SK-N-MC (cell line): ENCODE data around the gene C9orf78.

ENCODE experiments used
- DNase-seq: peaks from one replicate; pipeline ENCODE4 v3.0.0-alpha.2; 2011; ENCODE audit warnings: low read depth, low spot score
- H3K27ac ChIP-seq: fragments of 200-600 bp; sonication (generic); 2 replicates; pipeline ENCODE4 v1.5.1; 2016; ENCODE audit warnings: mixed run types
- H3K36me3 ChIP-seq: fragments of 200-600 bp; sonication (generic); 2 replicates; pipeline ENCODE4 v1.6.1; 2017; ENCODE audit warnings: antibody characterized with exemption, low read length, mixed read lengths; ENCODE audit not compliant: insufficient read depth
- H3K4me3 ChIP-seq: fragments of 200-600 bp; sonication (generic); 2 replicates; pipeline ENCODE4 v1.5.1; 2016
- H3K9ac ChIP-seq: fragments of 200-600 bp; sonication (generic); 2 replicates; pipeline ENCODE4 v1.8.0; 2017; ENCODE audit warnings: mixed run types, mixed read lengths; ENCODE audit not compliant: insufficient read length
- H3K9me3 ChIP-seq: fragments of 200-600 bp; sonication (generic); 2 replicates; pipeline ENCODE4 v1.6.1; 2017; ENCODE audit warnings: low read depth, mild to moderate bottlenecking, antibody characterized with exemption, low read length, moderate library complexity, mixed read lengths
- EZH2 ChIP-seq: fragments of 200-600 bp; sonication (generic); IDR thresholded peaks from one replicate; pipeline ENCODE4 v1.6.1; 2017; ENCODE audit warnings: antibody characterized with exemption
- FOXP2 ChIP-seq: optimal IDR thresholded peaks from 2 replicates; pipeline ENCODE3; 2011; ENCODE audit warnings: mild to moderate bottlenecking, moderate library complexity; ENCODE audit not compliant: insufficient read depth; ENCODE audit errors: extremely low read length, control extremely low read depth
- POLR2AphosphoS5 ChIP-seq: IDR thresholded peaks from 2 replicates; pipeline ENCODE4 v1.6.1; 2012; ENCODE audit warnings: mild to moderate bottlenecking, low read depth, low read length, borderline replicate concordance

Gene C9orf78

GRCh38 chr9:129878291-129878690 is 43.2 kb upstream of the C9orf78 start:
- no peak for TF ChIP-seq POLR2AphosphoS5

GRCh38 chr9:129876815-129877214 is 41.7 kb upstream of the C9orf78 start:
- no peak for DNase-seq
- Histone ChIP-seq H3K4me3 (no peak overlapping the region), H3K9ac (no peak overlapping the region), H3K36me3 (peaks cover 6% of the 10 kb centered on the region; the same call in 1 of the 2 replicates), H3K9me3 (no peaks in the 10 kb centered on the region), H3K27ac (no peak overlapping the region)
- no peak for TF ChIP-seq FOXP2
- TF ChIP-seq POLR2AphosphoS5 = no peak
- no peak for TF ChIP-seq EZH2

More at GRCh38 chr9:129878291-129878690, 43.2 kb upstream of the C9orf78 start:
- no peak for DNase-seq
- Histone ChIP-seq H3K36me3 (peaks cover 6% of the 10 kb centered on the region; the same call in 1 of the 2 replicates), H3K9ac (no peak overlapping the region), H3K9me3 (no peaks in the 10 kb centered on the region), H3K27ac (no peak overlapping the region), H3K4me3 (no peak overlapping the region)

DNA sequence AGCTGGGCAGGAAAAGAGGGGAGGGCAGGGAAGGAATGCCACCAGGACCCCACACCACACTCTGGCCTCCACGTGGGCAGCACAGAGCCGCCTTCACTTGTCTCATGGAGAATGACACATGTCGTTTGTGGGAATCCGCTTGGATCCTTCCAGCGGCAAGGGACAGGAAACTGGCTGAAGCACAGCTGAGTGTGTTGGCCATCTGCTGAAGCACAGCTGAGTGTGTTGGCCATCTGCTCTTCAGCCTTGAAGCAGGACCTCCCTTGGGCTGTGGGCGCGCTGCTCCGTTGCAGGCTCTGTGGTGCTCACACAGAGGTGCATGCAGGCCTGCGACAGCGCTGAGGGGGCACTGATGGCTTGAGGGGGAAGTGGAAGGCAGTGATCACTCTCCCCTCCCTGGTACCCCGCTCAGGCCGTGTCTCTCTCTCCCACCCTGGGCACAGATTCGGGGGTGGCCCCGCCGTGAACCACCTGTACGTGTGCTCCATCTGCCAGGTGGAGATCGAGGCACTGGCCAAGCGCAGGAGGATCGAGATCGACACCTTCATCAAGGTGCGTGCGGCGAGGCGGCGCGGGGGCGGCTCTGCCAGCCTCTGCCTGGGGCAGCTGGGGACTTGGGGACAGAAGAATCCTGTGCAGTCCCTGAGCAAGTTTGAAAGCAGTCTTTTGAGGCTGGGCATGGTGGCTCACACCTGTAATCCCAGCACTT is 40.8 kb upstream of the C9orf78 start:
- TF ChIP-seq FOXP2 = no peak
- no peak for TF ChIP-seq EZH2
- no peak for TF ChIP-seq POLR2AphosphoS5
- Histone ChIP-seq H3K9me3 (no peaks in the 10 kb centered on the region), H3K9ac (no peak overlapping the region), H3K27ac (no peak overlapping the region), H3K36me3 (peaks cover 6% of the 10 kb centered on the region; the same call in 1 of the 2 replicates), H3K4me3 (no peak overlapping the region)
- DNase-seq = no peak

DNA sequence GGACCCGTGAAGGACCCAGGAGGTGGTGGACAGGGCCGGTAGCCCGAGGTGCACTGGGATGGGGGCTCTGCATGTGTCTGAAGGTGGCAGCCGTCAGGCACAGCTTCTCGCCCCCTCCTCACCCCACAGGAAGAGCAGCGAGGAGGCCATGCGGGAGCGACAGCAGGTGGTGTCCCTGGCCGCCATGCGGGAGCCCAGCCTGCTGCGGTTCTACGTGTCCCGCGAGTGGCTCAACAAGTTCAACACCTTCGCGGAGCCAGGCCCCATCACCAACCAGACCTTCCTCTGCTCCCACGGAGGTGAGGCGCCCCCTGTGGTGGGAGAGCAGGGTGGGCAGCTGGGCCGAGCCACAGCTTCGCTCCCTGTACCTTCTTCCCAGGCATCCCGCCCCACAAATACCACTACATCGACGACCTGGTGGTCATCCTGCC is 40.1 kb upstream of the C9orf78 start:
- H3K9me3 ChIP-seq = no peaks in the 10 kb centered on the region
- H3K4me3 ChIP-seq = no peak overlapping the region
- no peak overlapping the region for H3K27ac ChIP-seq
- no peak overlapping the region for H3K9ac ChIP-seq
- TF ChIP-seq EZH2 (no peak), POLR2AphosphoS5 (no peak), FOXP2 (no peak)
- peaks cover 6% of the 10 kb centered on the region; the same call in 1 of the 2 replicates for H3K36me3 ChIP-seq
- no peak for DNase-seq

- no peak for DNase-seq
- no peak overlapping the region for H3K9ac ChIP-seq
- H3K4me3 ChIP-seq = no peak overlapping the region
- no peak overlapping the region for H3K27ac ChIP-seq
- TF ChIP-seq EZH2 (no peak), FOXP2 (no peak), POLR2AphosphoS5 (no peak)
- peaks cover 6% of the 10 kb centered on the region; the same call in 1 of the 2 replicates for H3K36me3 ChIP-seq
- H3K9me3 ChIP-seq = no peaks in the 10 kb centered on the region
These were observed 39.4 kb upstream of the C9orf78 start for GRCh38 chr9:129874261-129875101.

DNA sequence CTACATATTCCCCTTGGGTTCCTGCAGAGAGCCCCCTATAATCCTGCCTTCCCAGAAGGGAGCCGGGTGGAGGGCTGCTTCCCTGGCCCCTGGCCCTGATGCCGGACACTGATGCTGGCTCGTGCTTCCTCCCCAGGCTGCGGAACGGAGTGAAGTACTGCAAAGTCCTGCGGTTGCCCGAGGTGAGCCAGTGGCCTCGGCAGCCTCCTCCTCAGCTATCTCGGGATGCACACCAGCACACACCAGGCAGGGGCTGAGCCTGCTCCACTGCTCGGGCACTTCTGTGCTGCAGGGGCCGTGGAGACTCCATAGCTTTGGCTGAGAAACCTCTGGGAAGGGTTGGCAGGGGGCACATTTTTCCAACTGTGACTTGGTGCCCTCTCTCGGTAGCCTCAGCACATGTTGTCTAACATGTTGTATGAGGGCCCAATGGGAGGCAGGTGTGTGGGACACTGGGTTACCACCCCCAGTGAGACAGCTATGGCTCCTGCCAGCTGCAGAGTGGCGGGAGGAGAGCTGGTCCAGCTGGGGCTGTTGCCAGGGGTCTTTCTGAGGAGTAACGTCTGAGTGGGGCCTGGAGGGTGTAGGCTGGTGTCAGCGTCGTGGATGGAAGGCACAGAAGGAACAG is 38.6 kb upstream of the C9orf78 start:
- no peak overlapping the region for H3K9ac ChIP-seq
- H3K9me3 ChIP-seq = no peaks in the 10 kb centered on the region
- no peak for DNase-seq
- no peak for TF ChIP-seq EZH2
- no peak for TF ChIP-seq POLR2AphosphoS5
- TF ChIP-seq FOXP2 = no peak
- H3K36me3 ChIP-seq = peaks cover 6% of the 10 kb centered on the region; the same call in 1 of the 2 replicates
- no peak overlapping the region for H3K27ac ChIP-seq
- H3K4me3 ChIP-seq = no peak overlapping the region

DNA sequence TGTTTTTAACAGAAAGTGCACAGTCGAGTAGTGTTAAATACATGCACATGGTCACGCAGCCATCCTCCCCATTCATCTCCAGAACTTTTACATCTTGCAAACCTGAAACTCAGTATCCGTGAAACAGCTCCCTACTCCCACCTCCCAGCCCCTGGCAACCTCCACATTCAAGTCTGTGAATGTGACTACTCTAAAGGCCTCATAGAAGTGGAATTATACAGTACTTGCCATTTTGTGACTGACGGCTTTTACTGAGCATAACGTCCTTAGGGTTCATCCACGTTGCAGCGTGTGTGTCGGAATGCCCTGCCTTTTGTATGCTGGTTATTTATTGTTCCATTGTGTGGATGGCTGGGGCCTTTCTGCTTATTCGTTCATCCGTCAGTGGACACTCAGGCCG is 36.0 kb upstream of the C9orf78 start:
- DNase-seq = no peak
- Histone ChIP-seq H3K27ac (no peak overlapping the region), H3K9me3 (no peaks in the 10 kb centered on the region), H3K4me3 (no peak overlapping the region), H3K9ac (no peak overlapping the region), H3K36me3 (peaks cover 6% of the 10 kb centered on the region; the same call in 1 of the 2 replicates)
- TF ChIP-seq POLR2AphosphoS5 (no peak), EZH2 (no peak), FOXP2 (no peak)
